Measurements from ENCODE around the gene KIRREL3.

KIRREL3 gene

DNA sequence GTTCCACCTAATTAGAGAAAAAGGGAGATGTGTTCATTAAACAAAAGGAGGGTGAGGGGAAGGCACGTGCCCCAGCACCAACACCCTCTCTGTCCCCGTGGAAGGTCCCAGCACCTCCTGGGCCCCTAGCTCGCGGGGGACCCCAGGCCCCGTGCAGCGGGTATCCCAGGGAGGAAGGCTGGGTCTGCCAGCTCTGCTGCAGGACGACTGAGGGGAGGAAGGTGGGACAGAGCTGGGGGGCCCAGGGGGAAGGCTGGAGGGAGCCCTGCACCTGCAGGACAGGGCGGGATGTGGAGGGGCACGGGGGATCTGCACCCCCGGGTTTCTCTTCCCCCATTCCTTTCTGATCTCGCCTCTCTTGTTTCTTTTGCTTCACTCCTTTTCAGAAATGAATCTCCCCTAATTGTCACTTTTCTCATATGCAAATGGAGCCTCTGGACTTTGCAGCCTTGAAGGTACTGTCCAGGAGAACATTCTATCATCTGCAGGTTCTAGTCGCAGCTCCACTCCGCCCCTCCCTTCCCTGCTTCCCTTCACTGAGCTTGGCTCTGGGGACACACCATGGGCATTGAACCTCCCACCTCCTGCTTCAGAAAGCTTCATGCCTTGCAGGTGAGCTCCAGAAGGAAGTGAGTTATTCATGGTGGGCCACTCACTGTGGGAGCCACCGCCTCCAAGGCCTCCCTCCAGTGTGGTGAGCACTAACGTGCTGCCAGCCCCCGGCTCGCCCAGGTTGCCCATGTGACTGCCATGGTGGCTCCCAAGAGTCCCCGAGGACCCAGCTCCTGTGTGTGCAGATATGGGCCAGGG lies 534.1 kb downstream of the KIRREL3 start:
- DNase-seq (no peak), ATAC-seq (no peak)

DNA sequence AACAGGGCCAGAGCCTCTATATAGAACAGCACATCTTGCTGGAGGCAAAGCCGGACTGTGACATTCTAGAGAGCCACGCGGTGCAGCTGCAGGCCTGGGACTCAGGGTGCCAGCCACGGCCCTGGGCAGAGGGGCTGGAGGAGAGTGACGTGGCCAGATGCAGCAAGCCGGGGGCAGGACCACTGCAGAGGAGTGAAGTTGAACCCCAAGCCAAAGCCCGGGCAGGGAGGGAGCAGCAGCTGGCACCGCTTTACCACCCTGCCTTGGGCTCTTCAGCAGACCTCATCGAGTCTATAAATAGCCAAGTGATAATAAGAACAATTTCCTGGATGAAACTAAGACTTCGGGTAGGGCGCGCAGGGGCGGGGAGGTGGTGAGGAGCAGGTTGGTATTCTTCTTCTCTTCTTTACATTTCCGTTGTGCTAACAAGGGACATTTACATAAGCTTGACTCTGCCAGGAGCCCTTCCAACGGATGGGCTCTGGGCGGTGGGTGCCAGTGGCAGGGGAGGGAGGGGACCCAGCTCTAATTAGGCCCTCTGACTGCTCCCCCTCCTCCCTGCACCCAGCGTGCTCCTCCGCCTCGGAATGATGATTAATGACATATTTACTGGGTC lies 534.9 kb downstream of the KIRREL3 start:
- ATAC-seq (peak; percentile 48), DNase-seq (peak; percentile 26)

DNA sequence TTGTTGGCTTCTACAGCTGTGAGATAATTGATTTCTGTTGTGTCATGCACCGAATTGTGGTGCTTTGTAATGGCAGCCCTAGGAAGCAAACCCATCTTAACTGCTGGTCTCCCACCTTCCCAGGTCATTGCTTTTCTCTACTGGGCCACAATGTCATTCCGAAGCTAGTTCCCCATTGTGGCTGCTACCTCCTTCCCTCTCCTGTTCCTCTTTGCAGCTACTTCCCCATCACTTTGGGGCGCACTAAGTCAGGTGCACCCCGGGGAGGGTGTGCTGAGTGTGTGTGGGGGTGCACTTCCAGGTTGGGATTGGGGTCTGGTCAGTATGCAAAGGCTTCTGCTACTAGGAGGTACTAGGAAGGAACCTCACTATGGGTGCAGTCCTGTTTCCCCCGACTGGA lies 535.8 kb downstream of the KIRREL3 start:
- DNase-seq, result no peak
- ATAC-seq, result no peak

DNA sequence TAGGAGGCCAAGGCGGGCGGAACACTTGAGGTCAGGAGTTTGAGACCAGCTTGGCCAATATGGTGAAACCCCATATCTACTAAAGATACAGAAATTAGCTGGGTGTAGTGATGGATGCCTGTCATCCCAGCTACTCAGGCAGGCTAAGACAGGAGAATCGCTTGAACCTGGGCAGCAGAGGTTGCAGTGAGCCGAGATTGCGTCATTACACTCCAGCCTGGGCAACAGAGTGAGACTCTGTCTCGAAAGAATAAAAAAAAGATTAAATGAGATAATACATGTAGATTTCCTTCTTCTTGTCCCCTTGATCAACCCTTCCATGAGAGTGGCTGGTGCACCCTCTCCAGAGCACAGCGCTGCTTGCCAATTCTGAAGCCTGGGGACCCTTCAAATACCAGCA lies 538.1 kb downstream of the KIRREL3 start:
- DNase-seq (no peak), ATAC-seq (no peak)

DNA sequence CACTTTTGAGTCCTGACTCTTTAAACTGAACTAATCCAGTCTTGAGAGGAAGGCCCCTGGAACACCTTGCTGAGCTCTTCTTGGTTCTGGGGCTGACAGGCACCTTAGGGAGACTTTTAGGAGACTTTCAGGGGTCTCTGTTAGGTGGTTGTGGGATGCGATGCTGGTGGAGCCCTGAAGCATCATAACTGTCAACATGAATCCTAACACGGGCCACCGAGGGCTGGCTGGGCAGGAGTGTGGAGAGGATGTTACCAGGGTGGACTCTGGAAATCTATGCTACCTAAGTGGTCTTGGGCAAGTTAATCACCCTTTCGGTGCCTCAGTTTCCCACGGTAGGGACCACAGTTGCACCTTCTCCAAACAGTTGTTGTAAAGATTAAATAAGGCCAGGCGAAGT lies 538.6 kb downstream of the KIRREL3 start:
- ATAC-seq (no peak), DNase-seq (no peak)

DNA sequence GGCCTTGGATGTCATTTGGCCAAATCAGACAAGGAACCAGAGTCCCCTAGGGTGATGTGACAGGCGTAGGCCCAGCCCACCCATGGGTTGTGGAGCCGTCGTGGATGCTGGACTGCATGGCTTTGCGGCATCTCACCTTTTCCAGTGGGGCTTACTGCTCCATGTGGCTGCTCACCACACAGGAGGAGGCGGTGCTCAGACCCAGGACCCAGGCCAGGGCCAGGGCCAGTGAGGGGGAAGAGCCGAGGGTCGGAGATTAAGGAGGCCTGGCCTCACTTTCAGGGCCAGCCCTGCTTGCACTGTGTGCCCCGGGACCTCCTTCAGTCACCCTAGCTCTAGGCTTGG lies 539.5 kb downstream of the KIRREL3 start:
- ATAC-seq (no peak), DNase-seq (no peak)

DNA sequence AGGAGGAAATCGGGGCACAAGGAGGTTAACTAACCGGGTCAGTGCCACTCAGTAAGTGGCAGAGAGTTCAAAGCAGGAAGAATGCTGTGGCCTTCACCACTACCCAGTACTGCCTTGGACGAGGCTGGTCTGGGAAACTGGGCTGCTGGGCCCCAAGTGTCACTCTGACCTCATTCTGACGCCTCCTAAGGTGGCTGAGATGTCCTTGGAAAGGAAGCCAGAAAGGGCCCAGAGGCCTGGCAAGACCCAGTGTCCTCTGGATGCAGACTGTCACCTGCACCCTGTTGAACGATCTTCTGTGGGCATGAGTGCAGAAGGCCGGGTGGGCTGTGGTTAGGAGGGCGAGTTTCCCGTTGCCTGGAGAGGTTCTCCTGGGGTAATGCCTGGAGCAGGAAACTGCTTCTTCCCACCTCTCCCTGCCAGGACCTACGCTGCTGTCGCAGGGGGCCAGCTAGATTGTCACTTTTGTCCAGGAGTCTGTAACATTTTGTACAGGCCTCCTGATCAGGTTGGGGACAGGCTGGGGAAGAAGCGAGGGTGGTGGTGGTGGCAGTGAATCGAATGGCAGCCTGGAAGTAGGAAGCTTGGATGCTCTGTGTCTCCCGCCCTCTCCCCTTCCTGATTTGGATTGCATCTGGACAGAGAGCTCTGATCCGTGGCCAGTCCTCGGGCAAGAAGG lies 540.0 kb downstream of the KIRREL3 start:
- DNase-seq, result no peak
- ATAC-seq, result no peak

DNA sequence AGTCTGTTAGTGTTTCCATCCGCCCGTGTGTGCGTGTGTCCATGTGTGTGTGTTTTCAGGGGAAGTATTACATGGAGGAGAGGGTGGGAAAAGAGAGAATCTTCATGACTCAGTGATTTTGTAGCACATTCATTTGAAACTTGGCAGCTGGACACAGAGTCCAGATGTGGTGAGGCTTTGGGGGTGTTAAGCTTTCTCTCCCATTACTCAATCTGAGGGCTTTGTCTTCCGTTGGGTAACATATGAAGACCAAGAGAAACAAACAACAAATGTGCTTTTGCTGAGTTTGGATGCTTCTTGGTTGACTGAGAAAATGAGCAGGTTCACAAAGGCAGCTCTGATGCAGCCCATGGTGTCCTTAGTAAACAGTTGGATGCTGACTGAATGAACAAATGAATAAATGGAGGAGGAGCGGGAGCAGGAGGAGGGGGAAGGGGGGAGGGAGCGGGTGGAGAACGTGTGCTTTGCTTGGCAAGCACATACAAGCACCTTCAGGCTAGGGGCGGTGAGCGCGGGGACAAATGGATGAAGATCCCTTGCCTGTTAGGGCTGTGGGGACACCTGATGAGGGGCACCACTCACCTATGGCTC lies 540.8 kb downstream of the KIRREL3 start:
- ATAC-seq (no peak), DNase-seq (no peak)

DNA sequence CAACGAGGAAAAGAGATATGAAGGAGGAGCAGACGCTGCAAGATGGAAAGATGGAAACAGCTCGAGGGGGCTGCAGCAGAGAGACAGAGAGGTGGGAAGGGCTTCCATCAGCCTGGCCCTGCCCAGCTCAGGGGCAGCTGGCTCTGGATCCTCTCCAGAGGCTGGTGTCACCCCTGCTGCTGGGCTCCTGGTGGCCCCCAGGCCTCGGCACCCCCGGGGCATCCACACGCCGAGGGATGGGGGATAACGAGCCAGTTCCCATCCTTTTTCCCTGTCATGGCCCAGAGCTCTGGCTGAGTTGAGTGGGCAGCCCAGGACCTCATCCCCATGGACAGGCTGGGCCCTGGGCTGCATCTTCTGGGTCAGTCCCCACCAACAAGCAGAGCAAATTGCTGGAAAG lies 542.8 kb downstream of the KIRREL3 start:
- DNase-seq (no peak), ATAC-seq (no peak)

DNA sequence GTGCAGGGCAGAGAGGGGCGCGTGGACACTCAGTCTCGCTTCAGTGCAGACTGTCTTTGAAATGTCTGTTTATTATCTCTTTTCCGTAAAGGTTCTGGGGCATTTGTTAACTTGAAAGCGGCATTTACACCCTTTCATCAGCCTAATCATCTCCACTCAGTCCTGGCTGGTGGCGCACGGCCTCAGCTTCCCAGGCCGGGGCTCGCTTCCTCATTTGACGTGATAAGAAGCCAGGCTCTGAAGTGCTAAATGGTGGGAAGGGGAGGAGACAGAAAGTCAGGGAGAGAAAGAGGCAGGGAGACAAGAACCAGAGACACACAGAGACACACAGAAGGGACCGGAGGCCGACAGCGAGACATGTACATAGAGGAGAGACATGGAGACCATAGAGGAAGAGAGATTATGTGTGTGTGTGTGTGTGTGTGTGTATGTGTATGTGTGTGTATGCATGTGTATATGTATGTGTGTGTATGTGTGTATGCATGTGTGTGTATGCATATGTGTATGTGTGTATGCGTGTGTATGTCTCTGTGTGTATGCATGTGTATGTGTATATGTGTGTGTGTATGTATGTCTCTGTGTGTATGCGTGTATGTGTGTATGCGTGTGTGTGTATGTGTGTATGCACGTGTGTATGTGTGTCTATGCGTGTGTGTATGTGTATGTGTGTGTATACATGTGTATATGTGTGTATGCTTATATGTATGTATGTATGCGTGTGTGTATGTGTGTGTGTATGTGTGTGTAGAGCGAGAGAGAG lies 543.6 kb downstream of the KIRREL3 start:
- ATAC-seq (no peak), DNase-seq (no peak)

DNA sequence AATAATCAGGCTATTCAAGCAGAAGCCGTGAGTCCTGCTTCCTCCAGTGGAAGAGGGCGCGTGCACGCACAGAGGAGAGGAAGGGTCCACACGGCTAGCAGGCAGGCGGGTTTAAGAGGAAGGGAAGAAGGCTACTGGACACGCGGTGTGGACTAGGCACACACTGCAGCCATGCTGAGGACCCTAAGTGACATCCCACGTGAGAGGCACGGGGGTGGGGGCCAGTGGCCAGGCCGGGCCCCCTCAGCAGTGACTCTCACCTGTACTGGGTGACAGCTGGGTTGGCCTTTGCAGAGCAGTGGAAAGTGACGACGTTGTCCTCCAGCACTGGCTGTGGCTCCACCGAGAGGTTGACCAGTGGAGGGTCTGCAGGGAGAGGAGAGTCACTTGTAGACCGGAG lies 544.5 kb downstream of the KIRREL3 start:
- DNase-seq (no peak), ATAC-seq (no peak)

DNA sequence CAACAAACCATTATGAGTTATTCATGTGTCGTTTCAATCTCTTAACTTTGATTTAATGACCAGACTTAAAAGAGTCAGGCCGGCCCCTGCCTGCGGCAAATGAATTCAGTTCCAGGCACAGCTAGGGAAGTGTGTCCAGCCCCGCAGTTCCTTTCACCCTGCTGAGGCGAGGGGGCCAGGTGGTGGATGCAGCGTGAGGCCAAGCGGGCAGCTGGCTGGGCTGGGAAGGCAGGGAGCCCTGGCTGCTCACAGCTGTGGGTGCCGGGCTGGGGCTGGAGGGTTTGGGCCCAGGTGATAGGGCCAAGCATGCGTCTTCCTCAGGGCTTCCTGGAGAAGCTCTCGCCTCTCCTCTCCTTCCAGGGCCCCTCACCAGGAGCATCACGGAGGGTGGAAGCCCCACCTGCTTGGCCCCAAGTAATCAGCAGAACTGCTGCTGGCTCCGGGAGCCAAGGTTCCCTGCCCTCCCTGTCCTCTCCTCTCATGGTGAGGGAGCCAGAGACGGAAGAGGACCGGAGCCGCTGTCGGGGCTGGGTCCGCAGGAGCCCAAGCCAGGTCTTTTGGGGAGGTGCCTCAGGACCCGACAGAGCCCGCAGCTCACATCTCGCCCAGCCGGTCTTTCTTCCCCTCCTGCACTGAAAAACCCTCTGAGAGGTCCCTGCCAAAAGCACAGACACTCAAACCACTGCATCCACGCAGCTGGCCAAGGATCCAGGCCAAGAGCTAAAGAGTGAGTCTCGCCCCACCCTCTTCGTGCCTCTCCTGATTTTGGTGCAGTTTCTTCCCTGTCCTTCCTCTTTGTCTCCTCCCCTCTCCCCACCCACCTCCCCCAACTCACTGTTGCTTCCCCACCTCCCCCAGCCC lies 548.1 kb downstream of the KIRREL3 start:
- DNase-seq (no peak), ATAC-seq (no peak)

DNA sequence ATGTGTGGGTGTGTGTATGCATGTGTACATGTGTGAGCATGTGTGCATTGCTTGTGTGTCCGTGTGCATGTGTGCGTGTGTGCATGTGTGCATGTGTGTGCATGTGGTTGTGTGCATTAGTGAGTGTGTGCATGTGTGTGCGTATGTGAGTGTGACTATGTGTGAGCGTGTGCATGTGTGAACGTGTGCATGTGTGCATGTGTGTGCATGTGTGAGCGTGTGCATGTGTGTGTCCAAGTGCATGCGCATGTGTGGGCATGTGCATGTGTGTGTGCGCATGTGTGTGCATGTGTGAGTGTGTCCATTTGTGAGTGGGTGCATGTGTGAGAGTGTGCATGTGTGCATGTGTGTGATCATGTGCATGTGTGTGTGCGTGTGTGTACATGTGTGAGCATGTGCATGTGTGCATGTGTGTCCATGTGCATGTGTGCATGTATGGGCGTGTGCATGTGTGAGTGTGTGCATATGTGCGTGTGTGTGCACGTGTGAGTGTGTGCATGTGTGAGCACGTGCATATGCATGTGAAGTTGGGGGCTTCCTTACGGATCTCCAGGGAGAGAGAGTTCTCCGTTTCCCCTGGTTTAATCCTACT lies 549.3 kb downstream of the KIRREL3 start:
- no peak for DNase-seq
- ATAC-seq, result no peak

DNA sequence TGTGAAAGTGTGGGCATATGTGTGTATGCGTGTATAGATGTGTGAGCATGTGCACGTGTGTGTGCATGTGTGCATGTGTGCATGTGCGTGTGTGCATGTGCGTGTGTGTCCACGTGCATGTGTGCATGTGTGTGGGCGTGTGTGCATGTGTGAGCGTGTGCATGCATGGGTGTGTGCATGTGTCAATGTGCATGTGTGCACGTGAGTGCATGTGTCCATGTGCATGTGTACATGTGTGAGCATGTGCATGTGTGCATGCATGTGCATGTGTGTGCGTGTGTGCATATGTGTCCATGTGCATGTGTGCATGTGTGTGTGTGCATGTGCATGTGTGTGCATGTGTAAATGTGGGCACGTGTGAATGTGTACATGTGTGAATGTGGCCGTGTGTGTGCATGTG lies 549.8 kb downstream of the KIRREL3 start:
- ATAC-seq (no peak), DNase-seq (no peak)

DNA sequence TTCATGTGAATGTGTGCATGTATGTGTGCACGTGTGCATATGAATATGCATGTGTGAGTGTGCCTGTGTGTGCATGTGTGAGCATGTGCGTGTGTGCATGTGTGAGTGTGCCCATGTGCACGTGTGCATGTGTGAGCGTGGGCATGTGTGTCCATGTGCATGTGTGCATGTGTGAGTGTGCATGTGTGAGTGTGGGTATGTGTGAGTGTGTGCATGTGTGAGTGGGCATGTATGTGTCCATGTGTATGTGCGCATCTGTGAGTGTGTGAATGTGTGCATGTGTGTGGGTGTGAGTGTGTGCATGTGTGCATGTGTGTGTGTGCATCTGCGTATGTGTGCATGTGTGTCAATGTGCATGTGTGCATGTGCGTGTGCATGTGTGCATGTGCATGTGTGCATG lies 550.4 kb downstream of the KIRREL3 start:
- no peak for ATAC-seq
- no peak for DNase-seq

DNA sequence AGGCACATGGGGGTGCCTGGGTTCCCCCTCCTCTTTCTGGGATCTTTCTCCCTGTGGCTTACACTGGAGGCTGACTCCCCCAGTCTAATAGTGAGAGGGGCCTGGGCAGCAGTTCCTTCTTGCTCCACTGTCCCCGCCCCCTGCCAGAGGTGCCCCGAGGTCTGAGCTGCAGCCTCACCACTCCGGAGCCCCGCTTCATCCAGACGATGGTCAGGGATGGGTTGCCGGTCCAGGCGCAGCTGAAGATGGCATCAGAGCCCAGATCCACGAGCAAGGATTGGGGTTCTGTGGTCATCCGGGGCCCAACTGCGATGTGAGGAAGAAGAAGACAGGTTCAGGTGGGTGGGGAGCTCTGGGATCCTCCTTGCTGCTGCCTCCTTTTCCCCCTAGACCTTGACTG lies 554.0 kb downstream of the KIRREL3 start:
- DNase-seq (no peak), ATAC-seq (no peak)

DNA sequence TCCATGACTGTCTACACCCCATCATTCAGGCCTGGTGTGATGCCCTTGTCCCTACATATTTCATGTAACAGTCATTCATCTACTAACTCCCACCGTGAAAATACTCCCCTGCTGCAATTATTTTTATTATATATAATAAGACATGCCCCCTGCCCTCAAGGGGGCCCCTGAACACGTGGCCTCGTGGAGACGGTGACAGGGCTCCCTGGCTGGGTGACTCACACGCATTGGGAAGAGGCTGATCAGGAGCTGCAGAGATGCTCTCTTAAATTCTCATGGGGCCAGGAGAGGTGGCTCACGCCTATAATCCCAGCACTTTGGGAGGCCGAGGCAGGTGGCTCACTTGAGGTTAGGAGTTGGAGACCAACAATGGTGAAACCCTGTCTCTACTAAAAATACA lies 556.5 kb downstream of the KIRREL3 start:
- ATAC-seq (no peak), DNase-seq (no peak)

DNA sequence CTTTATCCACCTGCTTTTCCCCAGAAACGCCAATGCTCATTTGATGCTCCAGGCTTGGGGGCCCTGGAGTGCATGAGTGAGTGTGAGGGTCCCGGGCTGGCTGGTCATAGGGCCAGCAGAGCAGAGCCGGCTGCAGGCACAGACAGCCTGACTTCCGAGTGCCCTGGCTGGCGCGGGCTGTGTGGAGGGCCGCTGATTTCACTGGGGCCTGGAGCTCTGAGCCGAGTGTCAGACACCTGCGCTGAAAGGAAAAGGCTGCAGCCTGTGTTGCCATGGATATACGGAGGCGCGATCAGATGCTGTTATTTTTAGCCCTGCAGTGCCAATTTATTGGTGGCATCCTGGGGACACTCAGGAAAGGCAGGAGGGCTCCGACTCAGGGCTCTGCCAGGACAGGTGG lies 557.5 kb downstream of the KIRREL3 start:
- ATAC-seq (no peak), DNase-seq (no peak)

DNA sequence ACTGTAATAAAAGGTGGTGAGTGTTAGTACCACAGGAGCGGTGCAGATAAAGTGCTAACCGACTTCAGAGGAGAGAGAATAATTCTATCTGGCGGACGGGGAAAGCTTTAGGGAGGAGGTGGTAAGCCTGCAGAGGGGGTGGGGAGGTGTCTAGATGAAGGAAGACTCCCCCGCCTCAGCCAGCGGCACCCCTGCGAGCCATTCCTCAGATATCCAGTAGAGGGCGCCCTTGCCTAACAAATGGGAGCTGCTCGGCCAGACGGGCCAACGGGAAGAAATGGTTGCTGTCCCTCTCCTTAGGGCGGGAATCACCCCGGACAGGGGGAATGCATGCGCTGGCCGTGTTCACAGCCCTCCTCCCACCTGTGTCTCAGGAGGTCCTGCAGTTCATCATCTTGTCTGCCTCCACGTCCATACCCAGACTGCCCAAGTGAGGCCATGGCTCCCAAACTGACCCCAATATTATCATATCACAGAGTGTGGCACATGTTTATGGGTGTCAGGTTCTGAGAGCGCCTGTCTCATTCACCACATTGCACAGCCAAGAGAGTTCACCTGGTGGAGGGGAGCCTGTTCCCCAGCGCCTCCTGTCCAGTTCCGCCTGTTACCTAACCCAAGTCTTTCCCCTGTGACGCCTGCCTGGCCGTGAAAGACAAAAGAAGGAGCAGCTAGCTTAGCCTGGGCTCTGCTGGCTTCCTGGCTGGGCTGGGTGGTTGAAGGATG lies 559.6 kb downstream of the KIRREL3 start:
- DNase-seq (peak; percentile 80), ATAC-seq (peak; percentile 67)

DNA sequence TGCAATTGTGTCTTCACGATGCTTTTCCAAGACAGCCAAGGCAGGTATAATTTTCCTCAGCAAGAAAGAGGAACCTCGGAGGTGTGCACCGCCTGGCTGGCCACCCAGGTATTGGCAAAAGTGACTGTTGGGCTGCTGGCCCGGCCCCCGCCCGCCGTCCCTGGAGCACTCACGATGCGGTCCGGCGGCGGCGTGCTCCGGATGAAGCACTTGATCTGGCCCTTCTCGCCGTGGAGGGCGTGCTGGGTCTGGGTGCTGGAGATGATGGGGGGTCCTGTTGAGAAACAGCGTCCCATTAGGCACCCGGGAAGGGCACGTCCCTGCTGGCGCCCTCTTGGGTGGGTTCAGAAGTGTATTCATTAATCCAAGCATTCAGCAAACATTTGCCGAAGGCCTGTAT lies 560.3 kb downstream of the KIRREL3 start:
- ATAC-seq, result no peak
- no peak for DNase-seq

All from stimulated activated naive CD8-positive, alpha-beta T cell treated with anti-CD3 and anti-CD28 coated beads, Interleukin-15, Interleukin-2, amounts not matched to agents 100 U/mL and 50 U/mL, for 24 hours (primary cell).